Stimulated activated CD4-positive, alpha-beta T cell treated with anti-CD3 and anti-CD28 coated beads, Interleukin-4, amount 100 ng/mL, for 1 hour (primary cell): ENCODE measurements around the gene NUP98.

Source experiments
- DNase-seq: peaks from one replicate; pipeline ENCODE4 v3.0.0-alpha.2; 2020

The NUP98 gene

GRCh38 chr11:3797329-3798090 is at the start of gene NUP98:
NUP98 (minus strand) TSS chr11:3797554; CDS start chr11:3782117, 15,437 bp downstream.
- peak; percentile 99 for DNase-seq

- DNase-seq, result no peak
Observed at GRCh38 chr11:3845670-3846069, 48.3 kb upstream of the NUP98 start.

DNA sequence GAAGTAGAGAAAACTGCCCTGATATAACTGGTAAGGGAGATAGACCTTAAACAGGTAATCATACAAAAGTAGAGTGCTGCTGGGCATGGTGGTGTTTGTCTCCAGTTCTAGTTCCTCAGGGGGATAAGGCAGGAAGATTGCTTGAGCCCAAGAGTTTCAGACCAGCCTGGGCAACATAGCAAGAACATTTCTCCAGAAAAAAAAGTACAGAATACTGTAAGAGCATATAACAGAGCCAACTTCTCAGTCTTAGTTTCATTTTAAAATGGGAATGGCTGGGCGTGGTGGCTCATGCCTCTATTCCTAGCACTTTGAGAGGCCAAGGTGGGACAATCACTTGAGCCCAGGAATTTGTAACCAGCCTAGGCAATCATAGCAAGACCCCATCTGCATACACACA is 47.9 kb upstream of the NUP98 start:
- no peak for DNase-seq

- no peak for DNase-seq
Observed at GRCh38 chr11:3843326-3843725, 46.0 kb upstream of the NUP98 start.

GRCh38 chr11:3841426-3842350 is 44.3 kb upstream of the NUP98 start:
- DNase-seq, result no peak

DNA sequence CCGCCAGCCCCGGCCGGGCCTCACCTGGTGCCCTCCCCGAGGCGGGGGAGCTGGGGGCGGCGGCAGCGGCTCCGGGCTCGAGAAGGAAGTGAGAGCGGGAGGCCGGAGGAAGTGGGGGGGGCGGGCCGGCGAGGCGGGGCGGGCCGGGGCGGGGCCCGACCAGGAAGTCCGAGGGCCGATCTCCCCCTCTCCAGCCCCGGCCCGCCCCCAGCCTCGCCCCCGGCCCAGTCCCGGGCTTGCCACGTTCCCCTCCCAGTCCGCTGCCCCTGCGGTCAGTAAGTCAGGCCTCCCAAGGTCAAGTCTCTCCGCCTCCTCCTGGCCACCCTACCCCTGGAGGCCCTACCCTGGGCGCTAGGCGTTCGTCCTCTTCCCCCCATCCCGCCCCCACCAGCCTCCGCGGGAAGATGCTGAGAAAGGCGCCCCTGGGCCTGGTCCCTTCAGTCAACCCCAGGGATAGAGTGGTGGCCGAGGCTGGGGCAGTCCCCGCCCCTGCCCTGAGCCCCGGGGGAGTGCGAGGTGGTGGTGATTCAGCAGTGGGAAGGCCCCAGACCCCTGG is 43.6 kb upstream of the NUP98 start, which contains the start of gene RHOG:
TSS of gene RHOG (minus strand) at position 90 of the 556 bp plus-strand sequence. CDS start 12,821 bp downstream, outside the sequence.
- peak; percentile 92 for DNase-seq

- DNase-seq, result peak; percentile 45
Observed at GRCh38 chr11:3840004-3840869, 42.9 kb upstream of the NUP98 start.

- no peak for DNase-seq
Observed at GRCh38 chr11:3838504-3838903, 41.1 kb upstream of the NUP98 start.

GRCh38 chr11:3837793-3838192 is 40.4 kb upstream of the NUP98 start:
- DNase-seq, result no peak

DNA sequence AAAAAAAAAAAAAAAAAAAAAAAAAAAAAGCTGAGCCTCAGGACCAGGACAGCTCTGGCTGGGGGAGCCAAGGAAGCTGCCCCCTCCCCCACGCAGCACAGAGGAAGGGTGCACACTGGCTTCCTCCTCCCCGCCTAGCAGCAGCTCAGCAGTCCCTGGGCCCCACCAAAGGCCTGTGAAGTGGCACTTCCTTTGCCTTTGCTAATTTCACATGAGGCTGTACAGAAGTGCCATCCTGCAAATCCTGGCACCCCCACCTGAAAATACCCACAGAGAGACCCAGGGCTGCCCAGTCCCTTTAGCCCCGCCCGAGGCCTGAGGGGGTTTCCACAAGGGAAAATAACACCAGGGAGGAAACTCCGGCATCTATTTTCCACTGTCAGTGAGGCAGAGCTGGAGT is 39.5 kb upstream of the NUP98 start:
- peak; percentile 52 for DNase-seq

DNA sequence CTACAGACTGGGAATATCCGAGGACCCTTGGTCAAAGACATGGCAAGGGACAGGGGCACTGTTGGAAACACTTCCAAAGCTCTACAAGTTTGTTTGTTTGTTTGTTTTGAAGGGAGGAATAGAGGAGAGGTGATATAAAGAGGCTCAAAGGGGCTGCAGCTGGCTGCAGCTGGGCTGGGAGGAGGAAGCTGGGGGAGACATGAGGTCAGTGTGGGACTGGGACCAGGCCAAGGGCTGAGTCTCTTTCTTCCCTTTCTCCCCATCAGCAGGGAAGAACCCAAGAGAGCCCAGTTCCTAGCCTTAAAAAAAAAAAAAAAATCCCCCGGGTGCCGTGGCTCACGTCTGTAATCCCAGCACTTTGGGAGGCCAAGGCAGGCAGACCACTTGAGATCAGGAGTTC is 38.4 kb upstream of the NUP98 start:
- no peak for DNase-seq

DNA sequence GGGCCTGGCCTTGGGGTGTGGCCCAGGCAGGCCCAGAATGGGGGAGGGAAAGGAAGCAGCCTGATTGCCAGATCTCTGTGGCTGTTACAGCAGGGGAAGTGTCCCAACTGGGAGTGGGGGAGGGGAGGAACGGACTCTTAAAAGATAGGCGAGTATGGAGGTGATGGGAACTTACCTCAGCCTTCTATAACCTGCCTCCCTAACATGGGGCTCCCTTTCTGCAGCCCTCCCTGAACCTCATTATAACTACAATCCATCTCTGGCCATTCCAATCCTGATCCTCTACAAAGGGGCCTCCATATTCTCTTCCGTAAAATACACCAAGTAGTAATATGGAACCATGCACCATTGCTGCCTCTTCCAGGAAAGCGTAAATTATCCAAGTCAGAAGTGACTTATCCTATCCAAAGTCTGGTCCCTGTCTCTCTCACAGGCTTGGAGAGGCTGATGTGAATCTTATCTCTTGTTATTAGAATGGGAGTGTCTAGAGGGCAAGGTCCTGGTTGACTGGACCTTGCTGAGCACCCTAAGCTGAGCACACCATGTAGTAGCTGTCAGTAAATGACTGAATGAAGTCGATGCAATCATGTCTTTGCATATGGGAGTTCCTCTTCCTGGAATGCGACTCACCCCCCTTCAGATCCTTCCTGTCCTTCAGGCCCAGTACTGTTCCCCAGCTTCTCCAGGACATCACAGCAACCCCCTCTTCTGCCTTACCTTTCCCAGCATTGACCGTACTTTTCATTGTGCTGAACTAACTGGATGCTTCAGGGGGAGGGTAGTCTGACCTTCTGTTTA is 37.5 kb upstream of the NUP98 start:
- DNase-seq, result no peak

GRCh38 chr11:3834349-3834663 is 37.0 kb upstream of the NUP98 start:
- no peak for DNase-seq

GRCh38 chr11:3833449-3833848 is 36.1 kb upstream of the NUP98 start:
- no peak for DNase-seq

DNA sequence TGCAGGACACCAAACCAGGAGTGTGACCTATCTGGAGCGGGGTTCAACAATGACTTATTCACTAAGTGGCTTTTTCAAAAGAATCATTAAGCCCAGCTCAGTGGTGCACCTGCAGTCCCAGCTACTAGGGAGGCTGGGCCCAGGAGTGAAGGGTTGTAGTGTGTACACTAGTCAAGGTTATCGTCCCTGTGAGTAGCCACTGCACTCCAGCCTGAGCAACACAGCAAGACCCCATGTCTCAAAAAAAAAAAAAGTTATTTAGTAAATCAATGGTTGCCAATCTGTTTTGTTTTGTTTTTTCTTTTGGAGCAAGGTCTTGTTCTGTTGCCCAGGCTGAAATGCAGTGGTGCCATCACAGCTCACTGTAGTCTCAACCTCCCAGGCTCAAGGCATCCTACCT is 35.5 kb upstream of the NUP98 start:
- no peak for DNase-seq

DNA sequence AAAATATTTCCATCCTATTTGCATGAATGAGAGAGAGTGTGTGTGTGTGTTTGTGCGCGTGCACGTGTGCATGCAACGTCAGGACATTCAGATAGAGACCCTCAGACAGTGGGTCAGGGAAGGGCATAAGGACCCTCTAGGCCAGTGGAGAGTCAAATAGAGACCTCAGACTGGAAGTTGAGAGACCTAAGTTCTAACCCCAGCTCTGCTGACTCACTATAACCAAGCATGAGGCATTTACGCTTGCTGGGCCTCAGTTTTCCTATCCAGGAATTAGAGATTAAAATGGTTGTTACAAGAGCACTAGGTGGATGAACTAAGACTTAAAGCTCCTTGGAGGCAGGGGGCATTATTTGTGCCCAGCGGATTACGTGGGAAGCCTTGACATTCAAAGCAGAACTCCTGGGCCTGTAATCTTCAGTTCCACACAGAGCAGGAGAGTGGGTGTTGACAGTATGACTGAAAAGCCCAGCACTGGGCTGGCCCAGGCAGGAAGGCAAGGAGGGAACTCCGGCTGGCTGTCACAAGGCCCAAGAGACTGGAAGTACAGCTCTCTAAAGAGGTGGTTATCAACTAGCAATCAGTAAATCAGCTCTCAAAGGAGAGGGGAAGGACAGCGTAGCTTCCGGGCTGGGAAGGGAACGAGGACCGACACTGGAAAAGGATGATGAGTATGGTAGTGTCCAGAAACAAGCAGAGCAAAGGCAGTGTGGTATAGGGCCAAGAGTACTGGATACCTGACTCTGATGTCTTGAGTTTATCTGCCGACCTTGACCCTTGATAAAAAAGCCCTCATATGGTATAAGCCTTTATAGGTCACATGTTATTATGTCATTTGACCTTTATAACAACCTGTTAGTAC is 34.3 kb upstream of the NUP98 start:
- no peak for DNase-seq

GRCh38 chr11:3830730-3831129 is 33.4 kb upstream of the NUP98 start:
- no peak for DNase-seq

- no peak for DNase-seq
Observed at GRCh38 chr11:3830088-3830487, 32.7 kb upstream of the NUP98 start.

DNA sequence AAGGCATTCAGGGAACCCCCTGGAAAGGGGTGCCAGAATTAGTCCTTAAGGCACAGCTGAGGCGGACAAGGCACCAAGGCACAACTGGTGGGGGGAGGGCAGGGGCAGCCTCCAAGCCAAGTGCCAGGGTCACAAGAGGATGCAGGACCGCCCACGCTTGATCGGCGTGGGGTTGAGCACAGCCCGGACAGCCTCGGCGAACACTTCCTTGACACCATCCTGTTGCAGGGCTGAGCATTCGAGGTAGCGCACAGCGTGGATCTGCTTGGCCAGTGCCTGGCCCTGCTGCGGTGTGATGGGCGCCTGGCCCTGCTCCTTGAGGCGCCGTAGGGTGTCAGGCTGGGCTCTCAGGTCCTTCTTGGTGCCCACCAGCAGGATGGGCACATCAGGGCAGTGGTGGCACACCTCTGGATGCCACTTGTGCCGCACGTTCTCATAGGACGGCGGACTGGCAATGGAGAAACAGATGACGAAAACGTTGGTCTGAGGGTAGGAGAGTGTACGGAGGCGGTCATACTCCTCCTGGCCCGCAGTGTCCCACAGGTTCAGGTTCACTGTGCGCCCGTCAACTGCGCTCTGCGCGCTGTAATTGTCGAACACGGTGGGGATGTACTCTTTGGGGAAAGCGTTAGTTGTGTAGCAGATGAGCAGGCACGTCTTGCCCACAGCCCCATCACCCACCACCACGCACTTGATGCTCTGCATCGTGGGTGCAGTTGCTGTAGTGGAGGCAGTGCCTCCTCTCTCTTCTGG is 30.3 kb upstream of the NUP98 start:
- no peak for DNase-seq

GRCh38 chr11:3826721-3827120 is 29.4 kb upstream of the NUP98 start:
- no peak for DNase-seq
